ENCODE measurements around the gene SULT2B1.
"Not testable (repeated sequence)": the region's sequence is repeated elsewhere in the genome, so short reads cannot be mapped to it uniquely, and the experiment has no call there.

SULT2B1 gene

DNA sequence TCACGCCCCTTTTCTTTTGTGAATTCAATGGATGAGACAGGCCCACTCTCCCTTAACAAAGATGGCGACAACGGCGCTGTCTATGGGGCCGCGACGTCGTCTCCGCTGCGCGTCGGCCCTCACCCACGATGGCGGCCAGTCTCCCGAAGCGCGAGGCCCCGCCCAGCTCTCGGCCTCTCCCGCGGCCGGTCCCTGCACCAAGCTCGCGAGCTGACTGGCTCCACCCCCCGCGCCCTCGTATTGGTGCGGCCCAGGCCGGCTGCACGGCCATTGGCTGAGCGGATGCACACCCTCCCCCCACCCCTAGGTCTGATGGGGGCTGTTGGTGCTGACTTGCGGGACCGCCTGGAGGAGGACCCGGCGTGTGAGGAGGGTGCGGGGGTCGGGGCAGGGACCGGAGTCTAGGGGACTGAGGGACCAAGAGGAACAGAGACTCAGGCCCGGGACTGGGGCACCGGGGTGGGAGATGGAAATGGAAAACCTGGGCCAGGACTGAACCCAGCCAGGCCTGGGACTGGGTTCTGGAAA is 72.2 kb downstream of the SULT2B1 start:
- DNase-seq, result peak; percentile 84

DNA sequence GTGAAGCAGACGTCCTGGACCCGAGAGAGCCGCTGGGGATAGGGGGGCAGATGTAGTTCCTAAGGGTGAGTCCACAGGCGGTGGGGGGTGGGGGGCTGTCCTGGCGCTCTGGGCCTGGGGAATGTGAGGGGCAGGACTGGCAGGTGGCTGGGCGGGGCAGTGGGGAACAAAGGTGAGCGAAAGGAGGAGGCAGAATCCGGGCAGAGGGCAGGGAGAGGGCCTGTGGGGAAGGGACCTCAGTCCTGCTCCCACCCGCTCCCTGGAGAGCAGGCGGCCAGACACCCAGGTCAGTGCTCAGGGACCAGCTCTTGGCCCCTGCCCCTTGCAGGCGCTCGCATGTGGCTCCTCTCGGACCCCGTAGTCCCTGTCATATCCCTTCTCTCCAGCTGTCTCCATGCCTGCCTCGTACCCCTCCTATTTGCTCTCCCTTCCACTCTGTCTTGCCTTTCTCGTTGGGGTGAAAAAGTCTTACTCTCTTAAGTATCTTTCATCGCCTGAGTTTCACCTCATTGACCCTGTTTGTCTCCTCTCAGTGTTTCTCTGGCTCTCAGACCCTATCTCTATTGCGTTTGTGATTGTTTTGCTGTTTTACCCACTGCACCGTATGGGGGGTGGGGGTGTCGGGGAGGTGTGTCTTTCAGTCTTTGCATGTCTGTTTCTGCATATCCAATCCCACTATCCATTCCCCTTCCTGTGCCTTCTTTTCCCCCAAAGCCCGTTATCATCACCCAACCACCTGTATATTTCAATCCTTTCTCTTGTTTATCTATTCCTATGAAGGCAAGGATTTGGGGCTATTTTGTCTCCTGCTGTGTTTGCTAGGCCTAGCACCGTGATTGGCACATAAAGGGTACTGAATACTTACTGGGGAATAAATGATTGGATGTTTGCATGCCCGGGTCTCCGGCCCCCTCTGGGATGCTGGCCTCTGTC is 73.1 kb downstream of the SULT2B1 start:
- no peak for DNase-seq

DNA sequence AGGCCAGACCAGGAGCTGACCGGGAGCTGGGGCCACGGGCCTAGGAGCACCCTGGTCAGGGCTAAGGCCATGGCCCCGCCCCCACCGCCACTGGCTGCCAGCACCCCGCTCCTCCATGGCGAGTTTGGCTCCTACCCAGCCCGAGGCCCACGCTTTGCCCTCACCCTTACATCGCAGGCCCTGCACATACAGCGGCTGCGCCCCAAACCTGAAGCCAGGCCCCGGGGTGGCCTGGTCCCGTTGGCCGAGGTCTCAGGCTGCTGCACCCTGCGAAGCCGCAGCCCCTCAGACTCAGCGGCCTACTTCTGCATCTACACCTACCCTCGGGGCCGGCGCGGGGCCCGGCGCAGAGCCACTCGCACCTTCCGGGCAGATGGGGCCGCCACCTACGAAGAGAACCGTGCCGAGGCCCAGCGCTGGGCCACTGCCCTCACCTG is 73.9 kb downstream of the SULT2B1 start:
- DNase-seq, result no peak

DNA sequence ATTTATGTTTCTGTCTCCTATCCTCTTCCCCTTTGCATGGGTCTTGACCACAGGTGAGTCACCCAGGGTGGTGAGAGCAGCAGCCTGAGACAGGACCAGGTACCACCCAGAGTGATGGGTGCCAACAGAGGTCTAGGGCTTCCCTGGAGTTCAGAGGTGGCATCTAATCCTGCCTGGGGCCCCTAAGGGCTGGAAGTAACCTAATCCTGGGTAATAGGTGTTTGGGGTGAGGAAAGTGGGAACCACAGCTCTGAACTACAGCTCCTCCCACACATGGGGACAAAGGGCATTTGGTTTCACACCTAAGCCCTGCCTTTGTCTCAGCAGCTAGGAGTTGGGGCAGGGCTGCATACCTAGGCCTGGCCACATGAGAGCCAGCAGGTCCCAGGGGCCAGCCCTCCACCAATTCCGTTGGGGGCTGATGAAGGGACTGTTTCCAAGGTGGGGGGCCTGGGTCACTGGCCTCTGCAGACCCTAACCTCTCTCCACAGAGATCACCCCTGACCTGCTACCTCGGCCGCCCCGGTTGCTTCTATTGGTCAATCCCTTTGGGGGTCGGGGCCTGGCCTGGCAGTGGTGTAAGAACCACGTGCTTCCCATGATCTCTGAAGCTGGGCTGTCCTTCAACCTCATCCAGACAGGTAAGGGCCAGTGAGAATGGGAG is 75.4 kb downstream of the SULT2B1 start:
- DNase-seq, result no peak

DNA sequence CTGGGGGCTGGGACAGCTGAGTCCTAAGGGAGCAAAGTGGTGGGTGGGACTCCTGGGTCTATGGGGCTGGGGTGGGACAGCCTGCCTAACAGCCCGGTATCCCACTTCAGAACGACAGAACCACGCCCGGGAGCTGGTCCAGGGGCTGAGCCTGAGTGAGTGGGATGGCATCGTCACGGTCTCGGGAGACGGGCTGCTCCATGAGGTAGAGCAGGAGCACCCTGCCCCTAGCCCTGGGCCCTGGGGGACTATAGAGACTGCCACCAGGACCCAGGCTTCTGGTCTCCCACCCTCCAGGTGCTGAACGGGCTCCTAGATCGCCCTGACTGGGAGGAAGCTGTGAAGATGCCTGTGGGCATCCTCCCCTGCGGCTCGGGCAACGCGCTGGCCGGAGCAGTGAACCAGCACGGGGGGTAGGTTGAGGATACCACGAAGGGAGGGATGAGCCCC is 75.9 kb downstream of the SULT2B1 start:
- DNase-seq, result no peak

DNA sequence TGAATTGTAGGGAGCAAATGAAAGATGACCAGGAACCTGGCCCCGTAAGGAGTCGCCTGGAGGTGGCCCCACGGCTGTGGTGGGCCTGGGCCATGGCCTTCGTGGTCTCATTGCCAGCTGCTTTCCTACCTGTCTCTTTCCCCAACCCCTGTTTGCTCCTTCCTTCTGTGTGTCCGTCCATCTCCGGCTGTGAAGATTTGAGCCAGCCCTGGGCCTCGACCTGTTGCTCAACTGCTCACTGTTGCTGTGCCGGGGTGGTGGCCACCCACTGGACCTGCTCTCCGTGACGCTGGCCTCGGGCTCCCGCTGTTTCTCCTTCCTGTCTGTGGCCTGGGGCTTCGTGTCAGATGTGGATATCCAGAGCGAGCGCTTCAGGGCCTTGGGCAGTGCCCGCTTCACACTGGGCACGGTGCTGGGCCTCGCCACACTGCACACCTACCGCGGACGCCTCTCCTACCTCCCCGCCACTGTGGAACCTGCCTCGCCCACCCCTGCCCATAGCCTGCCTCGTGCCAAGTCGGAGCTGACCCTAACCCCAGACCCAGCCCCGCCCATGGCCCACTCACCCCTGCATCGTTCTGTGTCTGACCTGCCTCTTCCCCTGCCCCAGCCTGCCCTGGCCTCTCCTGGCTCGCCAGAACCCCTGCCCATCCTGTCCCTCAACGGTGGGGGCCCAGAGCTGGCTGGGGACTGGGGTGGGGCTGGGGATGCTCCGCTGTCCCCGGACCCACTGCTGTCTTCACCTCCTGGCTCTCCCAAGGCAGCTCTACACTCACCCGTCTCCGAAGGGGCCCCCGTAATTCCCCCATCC is 76.7 kb downstream of the SULT2B1 start:
- DNase-seq, result no peak

DNA sequence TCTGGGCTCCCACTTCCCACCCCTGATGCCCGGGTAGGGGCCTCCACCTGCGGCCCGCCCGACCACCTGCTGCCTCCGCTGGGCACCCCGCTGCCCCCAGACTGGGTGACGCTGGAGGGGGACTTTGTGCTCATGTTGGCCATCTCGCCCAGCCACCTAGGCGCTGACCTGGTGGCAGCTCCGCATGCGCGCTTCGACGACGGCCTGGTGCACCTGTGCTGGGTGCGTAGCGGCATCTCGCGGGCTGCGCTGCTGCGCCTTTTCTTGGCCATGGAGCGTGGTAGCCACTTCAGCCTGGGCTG is 77.3 kb downstream of the SULT2B1 start:
- DNase-seq, result no peak

DNA sequence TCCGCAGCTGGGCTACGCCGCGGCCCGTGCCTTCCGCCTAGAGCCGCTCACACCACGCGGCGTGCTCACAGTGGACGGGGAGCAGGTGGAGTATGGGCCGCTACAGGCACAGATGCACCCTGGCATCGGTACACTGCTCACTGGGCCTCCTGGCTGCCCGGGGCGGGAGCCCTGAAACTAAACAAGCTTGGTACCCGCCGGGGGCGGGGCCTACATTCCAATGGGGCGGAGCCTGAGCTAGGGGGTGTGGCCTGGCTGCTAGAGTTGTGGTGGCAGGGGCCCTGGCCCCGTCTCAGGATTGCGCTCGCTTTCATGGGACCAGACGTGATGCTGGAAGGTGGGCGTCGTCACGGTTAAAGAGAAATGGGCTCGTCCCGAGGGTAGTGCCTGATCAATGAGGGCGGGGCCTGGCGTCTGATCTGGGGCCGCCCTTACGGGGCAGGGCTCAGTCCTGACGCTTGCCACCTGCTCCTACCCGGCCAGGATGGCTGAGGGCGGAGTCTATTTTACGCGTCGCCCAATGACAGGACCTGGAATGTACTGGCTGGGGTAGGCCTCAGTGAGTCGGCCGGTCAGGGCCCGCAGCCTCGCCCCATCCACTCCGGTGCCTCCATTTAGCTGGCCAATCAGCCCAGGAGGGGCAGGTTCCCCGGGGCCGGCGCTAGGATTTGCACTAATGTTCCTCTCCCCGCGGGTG is 77.8 kb downstream of the SULT2B1 start:
- DNase-seq, result no peak

DNA sequence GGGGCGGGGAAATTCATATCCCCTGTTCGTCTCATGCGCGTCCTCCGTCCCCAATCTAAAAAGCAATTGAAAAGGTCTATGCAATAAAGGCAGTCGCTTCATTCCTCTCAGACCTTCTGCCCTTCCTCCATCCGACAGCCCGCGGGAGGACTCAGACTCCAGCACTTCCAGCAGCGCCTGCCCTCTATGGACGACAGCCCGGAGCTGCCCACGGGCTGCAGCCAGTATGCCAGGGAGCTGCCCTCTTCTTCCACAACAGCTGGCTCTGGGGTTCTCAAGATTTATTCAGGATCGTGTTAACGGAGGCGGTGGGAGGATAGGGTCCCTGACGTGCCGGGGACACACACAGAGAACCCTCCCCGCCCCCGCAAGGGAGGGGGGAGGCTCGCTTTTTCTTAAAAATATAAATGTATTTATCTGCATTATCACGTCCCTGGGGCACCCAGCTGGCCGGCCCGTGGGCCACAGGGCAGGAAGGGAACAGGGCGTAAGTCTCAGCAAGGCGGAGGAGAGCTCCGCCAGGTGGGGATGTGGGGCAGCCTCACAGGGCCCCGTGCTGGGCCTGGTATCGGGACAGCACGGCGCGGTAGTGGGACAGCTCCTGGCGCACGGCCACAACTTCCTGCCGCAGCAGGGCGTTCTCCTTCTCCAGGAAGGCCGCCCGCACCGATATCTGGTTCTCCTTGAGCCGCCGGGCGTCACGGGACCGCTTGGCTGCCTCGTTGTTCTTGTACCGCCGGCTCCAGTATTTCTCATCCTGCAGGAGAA is 78.5 kb downstream of the SULT2B1 start:
- DNase-seq, result no peak

DNA sequence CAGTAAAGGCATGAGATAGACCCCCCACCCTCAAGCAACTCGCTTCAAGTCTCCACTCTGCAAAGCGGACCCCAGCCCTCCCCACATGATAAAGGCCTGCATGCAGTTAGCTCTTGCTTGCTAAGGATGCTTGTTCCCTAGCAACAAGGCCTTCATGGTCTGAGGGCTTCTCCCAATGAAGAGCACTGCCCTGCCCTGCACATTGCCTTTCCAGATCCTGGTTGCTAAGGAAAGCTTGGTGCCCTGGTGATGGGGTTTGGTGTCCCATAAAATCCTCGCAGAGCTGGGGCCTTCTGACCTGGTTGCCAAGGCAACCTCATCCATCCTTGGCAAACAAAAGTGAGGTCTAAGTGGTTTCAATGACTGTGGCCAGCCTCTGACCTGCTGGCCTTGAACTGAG is 79.3 kb downstream of the SULT2B1 start:
- DNase-seq, result no peak

DNA sequence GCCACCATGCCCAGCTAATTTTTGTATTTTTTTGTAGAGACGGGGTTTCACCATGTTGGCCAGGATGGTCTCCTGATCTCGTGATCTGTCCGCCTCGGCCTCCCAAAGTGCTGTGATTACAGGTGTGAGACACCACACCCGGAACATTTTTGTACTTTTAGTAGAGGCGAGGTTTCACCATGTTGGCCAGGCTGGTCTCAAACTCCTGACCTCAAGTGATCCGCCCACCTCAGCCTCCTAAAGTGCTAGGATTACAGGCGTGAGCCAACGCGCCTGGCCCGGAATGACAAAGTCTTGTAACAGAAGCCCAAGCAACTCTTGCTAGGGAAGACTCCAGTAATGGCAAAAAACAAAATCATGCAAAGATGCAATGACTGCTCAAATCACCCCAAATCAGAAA is 80.3 kb downstream of the SULT2B1 start:
- DNase-seq, result not testable (repeated sequence)

DNA sequence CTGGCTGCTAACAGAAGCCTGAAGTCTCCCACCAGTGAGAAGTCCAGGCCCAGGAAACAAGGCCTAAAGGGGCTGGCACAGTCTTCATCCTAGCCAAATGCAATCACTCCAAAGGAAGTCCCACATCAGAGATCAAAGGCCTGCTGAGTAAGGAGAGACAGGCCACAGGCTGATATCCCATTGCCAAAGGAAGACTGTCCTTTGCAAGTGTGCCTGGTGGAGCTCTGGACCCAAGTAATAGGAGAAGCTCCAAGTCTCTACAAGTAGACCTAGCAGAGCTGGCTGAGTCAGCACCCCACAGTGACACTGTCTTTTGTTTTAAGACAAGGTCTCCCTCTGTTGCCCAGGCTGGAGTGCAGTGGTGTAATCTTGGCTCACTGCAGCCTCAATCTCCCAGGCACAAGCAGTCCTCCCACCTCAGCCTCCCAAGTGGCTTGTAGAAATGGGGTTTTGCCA is 80.7 kb downstream of the SULT2B1 start:
- DNase-seq, result no peak

DNA sequence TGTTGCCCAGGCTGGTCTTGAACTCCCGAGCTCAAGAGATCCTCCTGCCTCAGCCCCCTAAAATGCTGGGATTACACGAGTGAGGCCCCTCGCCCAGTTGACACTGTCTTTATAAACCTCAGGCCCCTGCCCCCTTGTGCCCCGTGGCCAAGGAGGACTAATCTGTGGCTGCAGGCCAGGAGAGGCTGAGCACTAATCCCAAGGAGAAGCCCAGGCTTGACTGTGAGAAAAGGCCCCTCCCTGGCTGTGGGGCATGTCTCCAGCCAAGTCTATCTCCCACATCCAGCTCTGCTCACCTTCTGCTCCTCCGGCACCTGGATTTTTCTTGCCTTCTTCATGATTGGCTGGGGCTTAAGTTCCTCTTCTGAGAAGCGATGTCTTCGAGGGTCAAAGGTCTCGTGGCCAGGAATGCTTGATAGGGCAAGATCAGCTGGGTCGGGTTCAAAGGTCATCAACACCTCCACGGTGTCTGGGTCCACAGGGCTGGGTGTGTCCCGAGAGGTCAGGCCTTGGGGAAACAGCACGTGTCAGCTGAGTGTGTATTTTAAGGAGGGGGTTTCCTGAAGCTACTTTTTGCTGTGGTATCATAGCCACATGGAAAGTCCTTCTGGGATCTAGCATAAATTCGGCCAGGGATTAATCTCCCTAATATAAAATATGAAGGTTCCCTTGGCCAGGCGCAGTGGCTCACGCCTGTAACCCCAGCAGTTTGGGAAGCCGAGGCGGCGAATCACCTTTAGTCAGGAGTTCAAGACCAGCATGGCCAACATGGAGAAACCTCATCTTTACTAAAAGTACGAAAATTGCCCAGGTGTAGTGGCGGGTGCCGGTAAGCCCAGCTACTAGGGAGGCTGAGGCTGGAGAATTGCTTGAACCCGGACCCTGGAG is 81.4 kb downstream of the SULT2B1 start:
- no peak for DNase-seq

DNA sequence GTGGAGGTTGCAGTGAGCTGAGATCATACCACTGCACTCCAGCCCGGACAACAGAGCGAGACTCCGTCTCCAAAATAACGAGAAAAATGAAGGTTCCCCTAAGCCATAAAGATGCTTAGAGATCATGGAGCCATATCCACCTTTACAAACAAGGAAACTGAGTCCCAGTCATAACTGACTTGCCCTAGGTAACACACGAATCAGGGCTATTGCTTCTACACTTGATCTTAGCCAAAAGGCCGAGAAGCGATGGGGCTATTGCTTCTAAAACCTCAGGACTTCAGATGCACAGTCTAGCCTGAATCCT is 82.0 kb downstream of the SULT2B1 start:
- no peak for DNase-seq

DNA sequence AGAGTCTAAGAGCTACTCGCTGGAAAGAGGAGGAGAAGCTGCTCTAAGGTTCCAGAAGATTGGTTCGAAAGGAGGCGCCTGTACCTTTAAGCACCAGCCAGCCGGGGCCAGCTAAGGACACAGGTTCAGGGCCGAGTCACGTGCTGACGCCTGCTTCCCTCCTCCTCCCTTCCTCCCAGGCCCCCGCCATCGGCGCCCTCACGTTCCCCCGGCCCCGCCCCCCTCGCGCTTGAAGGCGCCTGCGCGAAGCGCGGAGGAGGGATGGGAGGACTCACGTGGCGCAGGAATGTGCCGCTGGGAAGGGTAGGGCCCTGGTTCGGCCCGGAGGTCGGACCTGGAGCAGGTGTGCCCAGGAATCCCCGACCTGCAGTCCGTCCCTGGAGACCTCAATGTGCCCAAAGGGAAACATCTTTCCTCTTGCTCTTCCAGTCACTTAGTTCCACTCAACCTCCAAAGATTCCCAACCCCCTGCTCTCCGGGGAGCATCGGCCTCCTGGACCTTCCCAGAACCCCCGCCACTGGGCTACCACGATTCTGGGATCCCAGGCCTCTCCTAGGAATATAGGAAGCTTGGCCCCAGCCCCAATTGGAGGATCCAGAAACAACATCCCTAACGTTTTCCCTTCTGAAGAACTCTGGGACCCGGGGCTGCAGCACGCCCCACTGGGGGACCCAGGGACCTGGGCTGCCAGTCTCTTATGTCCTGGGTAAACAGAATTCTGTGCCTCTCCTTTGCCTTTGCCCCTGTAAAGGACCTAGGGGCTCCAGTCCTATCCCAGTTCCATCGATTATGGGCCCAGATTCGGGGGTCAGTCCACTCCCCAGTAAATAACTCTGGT is 82.7 kb downstream of the SULT2B1 start:
- DNase-seq, result peak; percentile 83

DNA sequence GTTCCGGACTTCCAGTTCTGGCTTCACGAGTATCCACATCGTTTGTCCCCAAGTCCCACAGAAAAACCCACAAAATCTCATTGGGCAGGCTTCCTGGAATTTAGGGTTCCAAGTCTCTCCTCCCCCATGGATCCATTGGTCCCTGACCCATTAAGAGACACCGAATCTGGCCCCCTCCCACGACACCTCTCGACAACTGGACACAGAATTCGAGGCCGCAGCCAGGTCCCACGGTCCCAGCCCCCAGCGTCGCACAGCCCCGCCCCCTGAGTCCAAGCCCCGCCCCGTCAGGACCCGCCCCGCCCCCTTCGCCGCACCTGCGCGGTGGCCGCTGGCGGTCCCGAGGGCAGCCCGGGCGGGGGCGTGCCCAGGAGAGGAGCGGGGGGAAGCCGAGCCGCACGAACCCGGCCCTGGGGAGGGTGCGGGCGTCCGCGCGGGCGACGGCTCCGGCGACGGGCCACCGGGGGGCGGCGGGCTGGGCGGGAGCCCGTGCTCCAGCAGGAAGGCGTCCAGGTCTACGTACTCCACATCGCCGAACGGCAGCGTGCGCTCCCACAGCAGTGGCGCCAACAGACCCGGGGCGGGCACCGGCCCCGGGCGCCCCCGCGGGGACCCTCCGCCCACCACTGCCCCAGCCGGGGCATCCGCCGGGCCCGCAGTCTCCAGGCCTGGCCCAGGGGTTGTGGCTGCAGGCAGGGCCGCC is 83.4 kb downstream of the SULT2B1 start:
- no peak for DNase-seq

DNA sequence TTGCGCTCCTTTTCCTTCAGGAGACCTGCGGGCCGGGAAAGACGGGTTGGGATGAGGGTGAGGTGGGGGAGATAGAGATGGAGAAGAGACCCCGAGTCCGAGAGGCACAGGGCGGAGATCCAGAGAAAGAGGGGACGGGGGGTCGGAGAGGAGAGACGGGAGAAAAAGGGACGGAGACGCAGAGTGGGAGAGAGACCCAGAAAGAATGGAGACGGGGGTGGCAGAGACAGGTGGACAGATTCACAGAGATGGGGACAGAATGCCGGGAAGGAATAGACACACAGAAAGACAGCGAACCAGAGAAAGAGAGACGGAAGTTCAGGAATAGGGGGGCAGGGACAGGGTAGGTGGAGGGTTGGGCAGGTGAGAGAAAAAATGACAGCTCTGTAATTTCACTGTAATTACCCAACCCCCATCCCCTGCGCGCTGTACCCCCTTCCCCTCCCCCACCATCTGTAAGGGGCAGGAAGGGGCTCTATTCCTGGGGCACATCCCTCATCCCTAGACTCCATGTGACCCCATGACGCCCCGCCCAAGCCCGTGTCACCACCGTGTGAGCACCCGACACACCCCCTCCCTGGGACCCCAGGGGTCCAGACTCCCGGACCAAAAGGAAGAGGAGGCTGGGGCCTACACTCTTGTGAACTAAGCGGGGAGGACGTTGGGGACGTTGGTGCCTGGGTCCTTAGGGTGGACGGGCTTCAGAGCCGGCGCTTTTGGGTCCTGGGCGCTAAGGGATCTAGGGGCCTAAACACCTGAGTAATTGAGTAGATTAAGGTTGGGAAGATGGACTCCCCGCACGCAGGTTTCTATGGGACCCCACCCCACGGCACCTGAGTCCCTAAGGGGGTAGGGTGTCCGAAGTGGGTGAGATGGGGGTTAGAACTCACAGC is 84.2 kb downstream of the SULT2B1 start:
- DNase-seq, result no peak

DNA sequence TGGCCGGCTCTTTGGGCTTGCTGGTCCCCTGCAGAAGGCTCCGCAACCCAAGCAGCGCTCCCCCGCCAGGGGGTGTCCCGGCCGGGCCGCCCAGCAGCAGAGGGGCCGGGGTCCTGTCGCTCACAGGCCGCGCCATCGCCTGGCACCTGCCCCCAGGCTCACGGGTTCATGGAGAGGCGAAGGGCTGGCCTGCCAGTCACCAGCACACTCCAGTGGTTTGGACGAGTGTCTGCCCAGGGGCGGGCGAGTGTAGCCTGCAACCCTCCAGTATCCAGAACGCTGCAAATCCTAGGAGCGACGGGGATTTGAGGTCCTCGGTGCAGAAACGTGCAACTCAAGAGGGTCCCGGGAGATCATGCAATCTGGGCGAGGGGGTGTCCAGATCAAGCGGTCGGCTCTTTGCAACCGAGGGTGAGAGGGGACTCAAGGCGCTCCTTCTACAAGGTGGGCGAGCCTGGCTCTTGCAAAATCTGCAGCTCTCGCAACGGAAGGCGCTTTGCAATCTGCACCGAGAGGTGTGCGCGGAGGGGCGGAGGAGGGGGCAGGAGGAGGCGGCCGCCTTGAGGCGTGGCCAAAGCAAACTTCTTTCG is 85.0 kb downstream of the SULT2B1 start, which contains the start of gene DBP:
Gene DBP, minus strand, starts transcription at position 521 of the 590 bp plus-strand sequence. Its CDS starts 385 bp downstream, at position 136.
- no peak for DNase-seq

Measured in NCI-H2081 treated with DMSO at 0.1 percent for 48 hours (cell line).